Epithelial cell of prostate (primary cell): Measurements from ENCODE around the gene GREB1L.

Source experiments
- DNase-seq: peaks from one replicate; pipeline ENCODE4 v3.0.0-alpha.2; 2011; ENCODE audit warnings: low read depth, low spot score
- H3K27ac ChIP-seq: fragments of 450-650 bp; 2 replicates; pipeline ENCODE4 v1.5.1; 2017; ENCODE audit warnings: mild to moderate bottlenecking

Gene GREB1L

DNA sequence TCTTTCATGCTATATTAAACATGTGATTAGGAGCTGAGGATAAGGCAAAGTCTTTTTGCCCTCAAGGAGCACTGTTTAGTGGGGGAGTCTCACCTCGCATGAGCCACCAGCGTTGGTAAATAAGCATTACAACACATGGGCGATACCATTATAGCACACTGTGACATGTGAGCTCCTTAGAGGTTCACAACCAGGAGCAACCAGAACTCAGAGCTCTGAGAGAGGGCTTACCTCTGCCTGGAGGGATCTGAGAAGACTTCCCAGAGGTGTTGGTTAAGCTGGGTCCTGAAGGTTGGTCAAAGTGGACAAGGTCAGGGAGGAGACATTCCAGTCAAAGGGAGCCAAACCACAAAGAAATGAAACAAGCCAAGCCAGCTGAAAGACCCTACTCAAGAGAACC is 199.6 kb downstream of the GREB1L start:
- DNase-seq = no peak
- no peak overlapping the region for H3K27ac ChIP-seq

DNA sequence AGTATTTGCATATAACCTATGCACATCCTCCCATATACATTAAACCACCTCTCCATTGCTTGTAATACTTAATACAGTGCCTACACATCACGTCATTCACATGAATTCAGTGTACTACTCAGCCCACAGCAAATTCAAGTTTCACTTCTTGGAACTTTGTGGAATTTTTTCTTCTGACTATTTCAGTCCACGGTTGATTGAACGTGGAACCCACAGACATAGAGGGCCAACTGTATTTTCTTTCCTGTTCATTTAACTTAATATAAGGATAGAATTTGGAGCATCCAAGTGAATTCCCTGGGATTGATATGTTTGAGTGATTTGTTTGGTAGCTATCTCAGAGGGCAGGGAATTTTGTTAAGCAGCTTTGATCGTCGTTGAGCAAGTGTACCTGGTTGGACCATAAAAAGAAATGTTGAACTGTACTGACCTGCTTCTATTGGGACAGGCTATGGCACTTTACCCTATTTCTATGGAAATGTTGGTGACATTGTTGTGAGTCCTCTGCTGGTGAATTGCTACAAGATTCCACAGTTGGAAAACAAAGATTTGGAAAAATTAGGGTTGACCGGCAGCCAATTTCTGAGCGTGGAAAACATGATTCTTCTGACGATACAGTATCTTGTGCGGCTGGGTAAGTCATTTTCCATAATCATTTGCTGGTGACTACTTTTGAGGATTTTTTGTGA is 201.9 kb downstream of the GREB1L start:
- no peak overlapping the region for H3K27ac ChIP-seq
- no peak for DNase-seq

DNA sequence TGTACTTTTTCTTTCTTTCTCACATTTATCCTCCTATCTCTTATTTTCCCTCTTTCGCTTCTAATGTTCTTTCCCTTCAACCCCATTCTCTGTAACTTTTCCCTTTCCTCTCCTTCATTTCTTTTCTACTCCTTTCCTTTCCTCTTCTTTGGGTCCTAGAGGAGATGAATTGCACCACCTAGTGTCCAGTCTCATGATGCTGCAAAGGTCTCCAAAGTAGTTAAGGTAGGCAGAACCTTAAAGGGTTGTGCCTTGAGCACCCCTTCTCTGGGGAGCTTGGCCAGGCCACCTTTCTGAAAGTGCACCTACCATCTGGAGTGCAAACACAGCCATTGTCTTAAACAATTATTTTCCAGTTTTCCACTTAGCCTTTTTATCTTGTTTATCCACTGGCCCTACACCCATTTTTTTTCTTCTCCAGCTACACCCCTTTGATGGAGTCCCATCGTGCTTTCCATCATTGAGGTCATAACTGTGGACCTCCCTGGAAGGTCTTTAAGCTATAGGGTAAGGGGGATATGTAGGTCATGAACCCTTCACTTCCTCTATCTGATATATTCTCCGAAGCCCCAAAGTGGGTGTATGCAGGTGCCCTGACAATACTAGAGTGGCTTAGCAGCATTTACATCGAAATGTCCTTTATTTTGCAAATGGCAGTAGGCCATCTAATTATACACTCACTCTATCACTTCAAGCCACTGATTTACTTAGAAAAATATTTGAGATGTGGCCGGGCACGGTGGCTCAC is 202.6 kb downstream of the GREB1L start:
- H3K27ac ChIP-seq = no peak overlapping the region
- DNase-seq = no peak

DNA sequence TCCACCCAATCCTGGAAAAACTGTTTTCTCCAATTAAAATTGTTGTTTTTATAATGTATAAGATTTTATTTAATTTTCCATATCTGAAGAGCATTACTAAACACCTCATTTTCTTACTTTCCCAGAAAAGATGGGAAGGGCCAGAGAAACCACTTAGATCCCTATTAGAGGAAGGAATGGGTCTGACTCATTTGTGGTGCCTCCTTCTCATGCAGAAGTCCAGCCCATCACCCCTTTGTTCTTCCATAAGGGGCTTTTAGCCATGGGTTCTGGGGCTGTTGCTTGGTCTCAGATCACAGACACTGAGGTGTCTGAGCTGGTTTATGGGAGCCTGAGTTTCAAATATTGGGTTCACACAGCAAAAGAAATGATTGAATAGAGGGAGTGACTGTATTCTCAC is 206.3 kb downstream of the GREB1L start:
- no peak for DNase-seq
- no peak overlapping the region for H3K27ac ChIP-seq

DNA sequence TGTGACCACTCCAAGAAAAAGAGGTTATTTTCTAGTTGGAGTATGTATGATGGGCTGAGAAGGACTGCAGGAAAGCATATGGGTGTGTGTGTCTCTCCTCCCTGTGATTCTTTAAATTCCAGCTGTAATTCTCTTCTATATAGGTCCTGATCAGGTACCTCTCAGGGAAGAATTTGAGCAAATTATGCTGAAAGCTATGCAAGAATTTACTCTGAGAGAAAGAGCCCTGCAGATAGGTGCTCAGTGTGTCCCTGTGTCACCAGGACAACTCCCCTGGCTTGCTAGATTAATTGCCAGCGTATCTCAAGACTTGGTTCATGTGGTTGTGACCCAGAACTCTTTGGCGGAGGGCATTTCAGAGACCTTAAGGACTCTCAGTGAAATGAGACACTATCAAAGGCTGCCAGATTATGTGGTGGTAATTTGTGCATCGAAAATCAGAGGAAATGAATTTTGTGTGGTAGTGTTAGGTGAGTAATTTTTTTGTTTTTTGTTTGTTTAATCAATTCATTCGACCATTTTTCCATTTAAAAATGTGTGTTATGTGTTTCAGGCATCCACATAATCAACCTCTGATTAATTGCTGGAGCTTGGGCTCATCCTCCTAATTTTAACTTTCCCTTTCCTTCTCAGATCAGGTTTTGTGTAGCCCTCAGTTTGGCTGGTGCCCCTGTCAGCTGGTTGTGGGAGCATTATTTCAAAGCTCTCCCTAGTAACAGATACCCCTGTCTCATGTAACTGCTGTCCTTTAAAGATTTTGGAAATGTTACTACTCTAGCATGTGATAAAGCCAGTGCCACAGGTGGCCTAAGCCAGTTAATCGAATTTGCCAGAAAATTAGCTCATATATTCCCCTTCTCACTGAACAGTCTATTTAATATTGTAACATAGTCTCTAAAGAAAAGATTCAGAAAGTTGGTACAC is 207.6 kb downstream of the GREB1L start:
- no peak for DNase-seq
- no peak overlapping the region for H3K27ac ChIP-seq

DNA sequence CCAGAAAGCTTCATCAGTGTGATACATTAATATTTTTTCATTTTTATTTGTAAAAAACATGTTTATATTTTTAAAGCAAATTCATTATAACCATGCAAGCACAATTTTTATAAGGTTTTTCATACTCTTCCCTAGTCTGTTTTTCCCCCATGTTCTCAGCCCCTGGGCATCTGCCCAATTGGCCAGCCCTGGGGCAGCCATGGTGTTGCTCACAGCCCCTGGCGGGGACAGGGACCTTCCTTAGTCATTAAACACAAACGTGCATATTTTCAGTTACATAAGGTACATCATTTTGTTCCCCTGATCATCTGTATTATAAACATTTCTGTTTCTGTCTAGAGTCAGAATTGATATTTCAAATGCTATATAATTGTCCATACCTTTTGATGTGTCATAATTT is 208.5 kb downstream of the GREB1L start:
- no peak for DNase-seq
- no peak overlapping the region for H3K27ac ChIP-seq

DNA sequence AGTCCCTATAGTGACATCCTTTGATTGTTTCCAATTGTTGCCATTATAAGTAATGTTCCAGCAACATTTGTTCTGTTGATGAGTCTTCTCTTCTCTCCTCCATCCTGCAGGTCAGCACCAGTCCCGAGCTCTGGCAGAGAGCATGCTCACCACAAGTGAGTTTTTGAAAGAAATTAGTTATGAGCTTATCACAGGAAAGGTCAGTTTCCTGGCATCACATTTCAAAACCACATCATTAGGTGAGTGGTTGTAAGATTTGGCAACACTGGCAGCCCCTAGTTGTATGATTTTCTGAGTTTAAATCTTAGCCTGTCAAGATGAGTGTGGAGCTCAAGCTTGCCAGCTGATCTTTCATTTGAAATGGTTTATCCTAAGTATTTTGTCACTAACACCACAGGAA is 208.9 kb downstream of the GREB1L start:
- no peak overlapping the region for H3K27ac ChIP-seq
- no peak for DNase-seq

DNA sequence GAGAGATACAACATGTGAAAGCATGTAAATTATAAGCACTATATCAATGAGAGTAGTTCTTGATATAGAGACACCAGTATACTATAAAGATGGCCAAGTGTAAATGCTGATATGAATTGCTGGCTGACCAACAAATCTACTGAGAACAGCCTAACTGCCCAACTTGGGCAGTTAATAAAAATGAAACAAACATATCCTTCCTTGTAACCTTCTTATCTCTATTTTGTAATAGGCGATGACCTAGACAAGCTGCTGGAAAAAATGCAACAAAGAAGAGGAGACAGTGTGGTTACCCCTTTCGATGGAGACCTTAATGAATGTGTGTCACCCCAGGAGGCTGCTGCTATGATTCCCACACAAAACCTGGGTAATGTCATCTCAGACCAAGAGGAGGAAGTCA is 209.8 kb downstream of the GREB1L start:
- no peak overlapping the region for H3K27ac ChIP-seq
- DNase-seq = no peak

DNA sequence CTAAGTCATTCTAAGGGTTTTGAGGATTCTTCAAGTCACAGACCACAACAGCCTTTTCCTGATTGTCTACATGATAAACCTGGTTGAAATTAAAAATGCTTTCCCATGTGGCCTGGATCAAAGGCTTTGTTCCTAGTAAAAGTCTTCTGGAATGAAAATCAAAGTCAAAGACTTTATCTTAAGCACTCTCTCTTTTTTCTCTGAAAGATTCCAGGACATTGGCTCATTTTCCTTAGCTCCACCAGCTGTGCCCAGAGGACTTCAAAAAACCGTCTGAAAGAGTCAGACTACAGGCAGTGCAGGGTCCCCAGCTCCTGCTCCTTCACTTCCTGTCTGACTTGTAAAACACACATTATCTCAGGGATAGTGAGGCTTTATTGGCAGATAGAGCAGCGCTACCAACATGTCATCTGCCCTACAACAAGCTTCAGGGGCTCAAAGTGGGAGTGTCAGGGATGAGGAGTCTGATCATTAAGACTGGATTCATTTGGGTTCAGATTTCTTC is 210.3 kb downstream of the GREB1L start:
- DNase-seq = no peak

DNA sequence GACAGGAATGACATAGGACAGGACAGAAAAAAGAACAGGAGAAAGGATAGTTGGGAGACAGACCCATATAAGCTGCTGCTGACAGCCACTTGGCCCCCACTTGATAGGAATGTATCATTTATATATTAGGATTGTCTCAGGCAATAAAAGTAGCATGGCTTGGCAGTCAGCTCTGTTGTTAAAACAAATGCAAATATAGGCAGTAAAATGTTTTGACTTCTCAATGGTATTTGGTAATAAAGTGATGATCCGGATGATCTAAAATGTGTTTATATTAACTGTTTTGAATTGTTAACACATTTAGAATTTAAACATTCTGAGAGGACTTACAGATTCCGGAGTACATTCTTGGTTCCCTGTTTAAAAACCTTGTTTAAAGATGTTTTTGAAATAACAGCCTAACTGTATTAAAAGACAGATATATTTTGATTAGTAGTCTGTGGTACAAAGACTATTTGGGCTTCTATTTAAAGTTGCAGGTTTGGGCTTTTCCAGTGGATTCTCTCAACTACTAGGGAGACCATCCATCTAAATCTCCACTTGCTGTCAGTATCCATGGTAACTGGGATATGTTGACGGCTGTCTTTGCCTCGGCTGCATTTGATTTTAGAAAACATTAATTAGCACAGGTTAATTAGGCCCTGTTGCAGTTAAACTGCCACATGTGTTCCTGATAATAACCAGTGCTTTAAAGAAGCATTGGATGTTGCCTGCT is 210.9 kb downstream of the GREB1L start:
- H3K27ac ChIP-seq = no peak overlapping the region
- no peak for DNase-seq

More for the DNA sequence above, 210.3 kb downstream of the GREB1L start:
- H3K27ac ChIP-seq = no peak overlapping the region

DNA sequence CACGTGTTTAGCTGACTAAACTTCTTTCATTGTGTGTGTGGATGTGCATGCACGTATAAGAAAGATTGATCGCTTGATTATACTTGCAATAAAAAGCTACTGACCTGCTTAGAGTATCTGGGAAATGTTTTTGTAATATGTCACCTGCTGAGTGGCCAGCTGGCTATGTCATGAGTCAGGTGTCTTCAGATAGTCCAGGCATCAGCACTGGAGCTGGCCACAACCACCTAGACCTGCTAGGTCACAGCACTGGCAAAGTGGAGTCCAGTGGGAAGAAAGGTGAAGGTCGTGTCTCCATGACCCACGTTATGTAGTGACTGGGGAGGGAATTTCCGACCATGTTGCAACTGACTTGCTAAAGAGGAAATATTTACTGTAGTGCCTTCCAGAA is 211.5 kb downstream of the GREB1L start:
- H3K27ac ChIP-seq = no peak overlapping the region
- DNase-seq = no peak

DNA sequence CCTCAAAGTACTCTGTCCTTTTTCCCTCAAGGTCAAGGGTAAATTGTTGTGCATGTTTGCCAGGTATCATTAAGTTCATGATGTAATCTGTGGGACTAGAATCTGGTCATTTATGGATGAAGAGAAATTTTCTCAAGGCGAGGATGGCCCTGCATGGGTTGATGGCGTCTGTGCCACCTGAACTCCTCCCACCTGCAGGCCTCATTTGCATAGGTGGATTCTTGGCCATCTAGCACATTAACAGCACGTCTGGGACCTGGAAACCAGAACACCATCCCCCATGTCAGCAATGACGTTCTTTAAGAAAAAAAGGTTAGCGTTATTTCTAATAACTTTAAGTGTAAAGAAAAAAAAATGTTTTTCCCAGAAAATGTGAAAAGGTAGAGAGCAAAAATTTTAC is 212.7 kb downstream of the GREB1L start:
- no peak for DNase-seq
- no peak overlapping the region for H3K27ac ChIP-seq

DNA sequence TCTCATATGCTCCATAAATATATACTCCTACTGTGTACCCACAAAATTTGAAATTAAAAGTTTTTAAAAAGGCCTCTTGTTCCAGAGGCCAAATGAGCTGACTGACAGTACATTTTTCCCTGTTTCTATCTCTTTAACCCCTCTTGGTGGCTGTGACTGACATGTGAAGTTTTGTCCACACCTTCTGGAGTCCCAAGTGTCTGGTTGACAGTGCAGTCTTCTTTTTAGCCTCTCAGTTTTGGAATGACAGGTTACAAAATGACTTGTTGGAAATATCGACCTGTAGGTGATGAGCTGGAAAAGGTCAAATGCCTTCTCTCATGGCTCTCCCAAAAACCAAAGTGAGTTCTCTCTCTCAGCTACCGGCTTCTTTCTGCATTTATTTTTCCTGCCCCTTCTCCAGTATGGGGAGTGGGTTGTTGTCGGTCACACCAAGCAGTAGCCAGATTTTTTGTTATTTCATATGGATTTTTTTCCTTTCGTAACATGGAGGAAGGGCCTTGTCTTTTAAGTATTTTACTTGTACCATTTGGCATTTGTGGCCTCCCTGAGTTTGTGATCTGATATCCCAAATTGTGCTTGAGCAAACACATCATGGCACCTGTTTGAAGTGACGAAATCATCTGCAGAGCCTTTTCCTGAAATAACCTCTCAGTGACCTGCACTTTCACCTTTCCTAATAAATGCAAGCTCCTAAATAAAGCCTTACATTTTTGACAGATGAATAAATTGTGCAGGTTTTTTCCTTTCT is 214.6 kb downstream of the GREB1L start:
- DNase-seq = no peak
- no peak overlapping the region for H3K27ac ChIP-seq

DNA sequence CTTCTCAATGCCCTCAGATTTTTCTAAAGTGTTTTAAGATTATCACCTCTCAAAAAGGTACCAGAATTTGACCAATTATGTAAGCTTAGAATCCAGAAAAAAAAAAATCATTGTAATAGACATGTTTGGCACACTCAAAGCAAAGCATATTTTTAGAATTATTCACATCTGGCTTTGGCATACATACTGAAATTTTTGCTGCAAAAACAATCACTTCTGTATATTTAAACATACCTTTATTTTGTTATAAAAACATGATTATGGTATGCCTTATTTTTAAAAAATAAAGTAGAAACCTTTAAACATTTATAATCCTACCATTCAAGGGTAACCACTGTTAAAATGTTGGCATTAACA is 215.1 kb downstream of the GREB1L start:
- DNase-seq = no peak

DNA sequence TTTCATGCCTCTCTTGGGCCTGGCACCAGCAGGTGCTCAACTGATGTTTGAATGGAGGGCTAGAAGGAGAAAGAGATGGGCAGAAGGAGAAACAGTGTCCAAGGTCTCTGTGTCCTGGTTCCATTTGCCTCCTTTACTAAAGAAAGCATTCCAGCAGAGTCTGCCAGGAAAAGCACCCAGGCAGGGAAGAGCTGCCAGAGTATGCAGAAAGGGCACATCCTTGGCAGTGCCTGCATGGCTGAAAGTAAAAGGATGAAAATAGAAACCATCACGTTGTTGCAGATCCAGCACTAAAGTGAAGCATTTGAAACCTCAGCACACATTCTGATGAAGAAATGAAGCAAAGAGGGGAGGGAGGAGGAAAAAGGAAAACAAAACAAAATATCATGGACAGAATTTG is 216.3 kb downstream of the GREB1L start:
- no peak overlapping the region for H3K27ac ChIP-seq
- no peak for DNase-seq

More for the DNA sequence above, 215.1 kb downstream of the GREB1L start:
- H3K27ac ChIP-seq = no peak overlapping the region

DNA sequence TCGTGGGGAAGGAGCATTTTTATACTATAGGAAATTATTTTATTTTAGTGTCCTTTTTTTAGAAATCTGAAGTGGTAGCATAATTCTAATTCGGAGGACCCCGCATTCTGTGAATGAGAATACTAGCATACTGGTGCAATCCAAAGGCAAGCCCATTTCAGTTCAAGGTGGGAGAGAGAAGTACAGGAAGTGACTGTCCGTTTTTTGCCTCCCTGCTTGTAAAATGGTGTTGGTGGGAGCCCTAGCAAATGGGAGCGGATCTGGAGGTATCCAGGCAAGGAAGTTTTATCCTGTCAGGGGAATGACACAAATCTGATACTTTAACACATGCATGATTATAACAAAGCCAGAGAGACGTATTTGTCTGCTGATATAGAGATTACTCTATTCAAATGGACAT is 216.8 kb downstream of the GREB1L start:
- H3K27ac ChIP-seq = no peak overlapping the region
- no peak for DNase-seq

DNA sequence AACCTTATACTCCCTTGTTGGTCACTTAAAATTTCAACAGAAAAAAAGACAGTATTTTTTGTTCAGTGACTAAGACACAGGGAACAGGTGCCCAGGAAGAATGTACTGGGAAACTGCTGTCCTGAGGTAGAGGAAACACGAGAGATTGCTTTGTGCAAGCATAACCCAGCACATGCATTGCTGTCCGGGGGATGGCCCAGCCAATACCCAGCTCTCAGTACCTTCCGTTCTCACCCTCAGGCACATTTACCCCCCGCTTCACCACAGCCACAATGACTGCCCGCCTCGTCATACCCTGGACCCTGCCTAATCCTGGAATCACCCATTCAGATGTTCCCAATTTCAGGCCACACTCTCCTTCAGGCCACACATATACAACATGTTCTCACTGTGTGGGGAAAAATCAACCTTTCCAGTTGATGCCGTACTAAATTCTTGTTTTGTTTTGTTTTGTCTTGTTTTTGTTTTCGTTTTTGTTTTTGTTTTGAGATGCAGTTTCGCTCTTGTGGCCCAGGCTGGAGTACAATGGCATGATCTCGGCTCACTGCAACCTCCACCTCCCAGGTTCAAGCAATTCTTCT is 217.8 kb downstream of the GREB1L start:
- DNase-seq = no peak

DNA sequence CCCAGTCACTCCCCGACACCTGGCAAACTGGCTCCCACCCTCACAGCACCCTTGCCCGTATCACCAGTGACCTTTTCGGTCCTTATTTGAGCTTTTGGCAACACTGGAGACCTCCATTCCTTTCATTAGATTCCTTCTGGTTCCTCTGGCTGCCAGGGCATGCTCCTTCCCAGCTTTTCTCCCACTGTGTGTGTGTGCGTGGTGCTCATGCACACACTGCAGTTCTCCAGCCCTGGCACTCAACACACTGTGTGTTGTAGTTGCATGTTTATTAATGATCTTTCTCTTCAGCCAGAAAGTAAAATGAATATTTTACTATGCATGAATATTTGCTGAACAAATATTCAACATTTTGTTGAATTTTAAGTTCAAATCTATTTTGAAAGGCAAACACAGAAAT is 219.4 kb downstream of the GREB1L start:
- DNase-seq = no peak
- no peak overlapping the region for H3K27ac ChIP-seq

More for the DNA sequence above, 217.8 kb downstream of the GREB1L start:
- H3K27ac ChIP-seq = no peak overlapping the region

DNA sequence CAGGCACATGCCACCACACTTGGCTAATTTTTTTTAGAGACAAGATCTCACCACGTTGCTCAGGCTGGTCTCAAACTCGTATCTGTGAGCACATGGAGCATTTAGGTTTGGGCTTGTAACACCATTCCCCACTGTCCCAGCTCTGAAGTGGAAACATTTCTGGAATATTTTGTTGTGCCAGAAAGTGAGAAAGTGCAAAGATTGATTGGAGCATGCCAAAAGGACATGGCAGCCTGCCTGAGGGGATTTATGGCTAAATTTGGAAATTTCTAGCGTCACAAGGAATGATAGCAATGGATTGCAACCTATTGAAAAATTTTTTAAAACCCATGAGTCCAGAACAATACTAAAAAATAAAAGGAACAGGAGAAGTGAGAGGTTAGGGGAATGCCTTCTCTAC is 221.7 kb downstream of the GREB1L start:
- no peak overlapping the region for H3K27ac ChIP-seq
- no peak for DNase-seq
